H9 (cell line): ENCODE measurements around the gene IFT52. TPM values are rescaled to one million over a fixed set of nuclear protein-coding genes. Genes with fewer than 3 reads are reported as not detected.

Source experiments
- DNase-seq: peaks from one replicate; pipeline ENCODE4 v3.0.0-alpha.2; 2017
- H2AFZ ChIP-seq: one replicate; pipeline ENCODE4 v1.6.1; 2013; ENCODE audit warnings: mild to moderate bottlenecking, low read length, control low read depth, moderate library complexity
- H2AK5ac ChIP-seq: 2 replicates; pipeline ENCODE4 v1.6.1; 2013; ENCODE audit warnings: low read length, control low read depth, mixed read lengths; ENCODE audit not compliant: insufficient read length
- H2BK120ac ChIP-seq: one replicate; pipeline ENCODE4 v1.6.1; 2013; ENCODE audit warnings: low read depth, mild to moderate bottlenecking, low read length, control low read depth, inconsistent platforms; ENCODE audit not compliant: poor library complexity, severe bottlenecking
- H2BK12ac ChIP-seq: 2 replicates; pipeline ENCODE4 v1.6.1; 2013; ENCODE audit warnings: low read length, control low read depth, mixed read lengths, low read depth; ENCODE audit not compliant: insufficient read length
- H2BK15ac ChIP-seq: 2 replicates; pipeline ENCODE4 v1.6.1; 2013; ENCODE audit warnings: low read depth, low read length, control low read depth
- H2BK20ac ChIP-seq: one replicate; pipeline ENCODE4 v1.6.1; 2013; ENCODE audit warnings: low read depth, mild to moderate bottlenecking, low read length, control low read depth, inconsistent platforms; ENCODE audit not compliant: poor library complexity, severe bottlenecking
- H2BK5ac ChIP-seq: 2 replicates; pipeline ENCODE4 v1.6.1; 2013; ENCODE audit warnings: low read length, control low read depth, mixed read lengths; ENCODE audit not compliant: insufficient read length
- H3K14ac ChIP-seq: 2 replicates; pipeline ENCODE4 v1.6.1; 2013; ENCODE audit warnings: low read length, control low read depth; ENCODE audit not compliant: insufficient read depth
- H3K18ac ChIP-seq: 2 replicates; pipeline ENCODE4 v1.6.1; 2013; ENCODE audit warnings: low read depth, mild to moderate bottlenecking, mixed read lengths, low read length, control low read depth; ENCODE audit not compliant: insufficient read length
- H3K23ac ChIP-seq: 2 replicates; pipeline ENCODE4 v1.6.1; 2013; ENCODE audit warnings: low read length, control low read depth, mixed read lengths, low read depth; ENCODE audit not compliant: insufficient read length
- H3K23me2 ChIP-seq: 2 replicates; pipeline ENCODE4 v1.6.1; 2013; ENCODE audit warnings: low read depth, mild to moderate bottlenecking, mixed read lengths, low read length, control low read depth; ENCODE audit not compliant: insufficient read length, poor library complexity, severe bottlenecking
- H3K27ac ChIP-seq: 2 replicates; pipeline ENCODE4 v1.5.1; 2013; ENCODE audit warnings: low read length, control low read depth, mixed read lengths, low read depth; ENCODE audit not compliant: insufficient read length
- H3K27me3 ChIP-seq: 2 replicates; pipeline ENCODE4 v1.6.1; 2013; ENCODE audit warnings: low read length, control low read depth, inconsistent platforms; ENCODE audit not compliant: insufficient read depth
- H3K4ac ChIP-seq: 2 replicates; pipeline ENCODE4 v1.6.1; 2013; ENCODE audit warnings: low read depth, mild to moderate bottlenecking, control low read depth, inconsistent platforms, low read length, moderate library complexity
- H3K4me1 ChIP-seq: 2 replicates; pipeline ENCODE4 v1.6.1; 2013; ENCODE audit warnings: low read length, control low read depth, inconsistent platforms; ENCODE audit not compliant: insufficient read depth
- H3K4me2 ChIP-seq: 2 replicates; pipeline ENCODE4 v1.6.1; 2013; ENCODE audit warnings: low read length, control low read depth, mixed read lengths; ENCODE audit not compliant: insufficient read length, insufficient read depth
- H3K56ac ChIP-seq: 2 replicates; pipeline ENCODE4 v1.6.1; 2013; ENCODE audit warnings: low read depth, mild to moderate bottlenecking, mixed read lengths, low read length, control low read depth; ENCODE audit not compliant: insufficient read length
- H3K79me1 ChIP-seq: 2 replicates; pipeline ENCODE4 v1.6.1; 2013; ENCODE audit warnings: low read depth, mild to moderate bottlenecking, moderate library complexity, low read length, control low read depth, inconsistent platforms; ENCODE audit not compliant: insufficient read depth, poor library complexity, severe bottlenecking
- H3K79me2 ChIP-seq: 2 replicates; pipeline ENCODE4 v1.6.1; 2013; ENCODE audit warnings: low read length, control low read depth, inconsistent platforms; ENCODE audit not compliant: insufficient read depth
- H3K9ac ChIP-seq: 2 replicates; pipeline ENCODE4 v1.6.1; 2013; ENCODE audit warnings: low read length, control low read depth, mixed read lengths; ENCODE audit not compliant: insufficient read length; ENCODE audit errors: extremely low read depth
- H3K9me3 ChIP-seq: one replicate; pipeline ENCODE4 v1.6.1; 2013; ENCODE audit warnings: low read depth, low read length, inconsistent platforms; ENCODE audit not compliant: control insufficient read depth
- H3T11ph ChIP-seq: one replicate; pipeline ENCODE4 v1.6.1; 2013; ENCODE audit warnings: mild to moderate bottlenecking, low read length, control low read depth, inconsistent platforms
- H4K20me1 ChIP-seq: one replicate; pipeline ENCODE4 v1.6.1; 2013; ENCODE audit not compliant: control insufficient read depth, insufficient read length, insufficient read depth
- H4K5ac ChIP-seq: 2 replicates; pipeline ENCODE4 v1.6.1; 2013; ENCODE audit warnings: low read depth, mild to moderate bottlenecking, mixed read lengths, low read length, control low read depth; ENCODE audit not compliant: insufficient read length
- H4K8ac ChIP-seq: replicated peaks from 2 replicates; pipeline ENCODE4 v1.6.1; 2013; ENCODE audit warnings: low read length, control low read depth, mixed read lengths, low read depth; ENCODE audit not compliant: insufficient read length
- H4K91ac ChIP-seq: 2 replicates; pipeline ENCODE4 v1.6.1; 2013; ENCODE audit warnings: low read depth, mild to moderate bottlenecking, moderate library complexity, mixed read lengths, low read length, control low read depth; ENCODE audit not compliant: insufficient read length
- H3K27ac Mint-ChIP-seq, 3 experiments: 2 replicates in 2 of 3; 3 replicates in 1 of 3; pipeline ENCODE4 v1.8.0; 2020 to 2021; ENCODE audit warnings: mixed read lengths in 3 of 3, mild to moderate bottlenecking in 1 of 3, moderate library complexity in 1 of 3
- H3K27me3 Mint-ChIP-seq: 2 replicates; pipeline ENCODE4 v1.8.0; 2021; ENCODE audit warnings: low read depth, mild to moderate bottlenecking, moderate library complexity, mixed read lengths
- H3K36me3 Mint-ChIP-seq, 3 experiments: 2 replicates in 2 of 3; 3 replicates in 1 of 3; pipeline ENCODE4 v1.8.0; 2020 to 2021; ENCODE audit warnings: low read depth in 3 of 3, mixed read lengths in 3 of 3; ENCODE audit not compliant: insufficient read depth in 1 of 3
- H3K4me1 Mint-ChIP-seq, 2 experiments: 2 replicates each; pipeline ENCODE4 v1.8.0; 2020; ENCODE audit warnings: mixed read lengths in 2 of 2
- H3K4me3 Mint-ChIP-seq, 2 experiments: 2 replicates in 1 of 2; 3 replicates in 1 of 2; pipeline ENCODE4 v1.8.0; 2020 to 2021; ENCODE audit warnings: mild to moderate bottlenecking in 2 of 2, mixed read lengths in 2 of 2, moderate library complexity in 1 of 2
- H3K9me3 Mint-ChIP-seq, 2 experiments: 2 replicates in 1 of 2; 3 replicates in 1 of 2; pipeline ENCODE4 v1.8.0; 2020; ENCODE audit warnings: mild to moderate bottlenecking in 2 of 2, mixed read lengths in 2 of 2, moderate library complexity in 1 of 2
- WGBS: extraction: QIAGEN DNeasy Blood & Tissue Kit; methylation state at CpG from one replicate; pipeline ENCODE4 v1.1.7; 2013; ENCODE audit warnings: missing lambda C conversion rate, low lambda C conversion rate, mixed read lengths; ENCODE audit not compliant: insufficient read length; ENCODE audit errors: extremely low coverage; 5-methylcytosine and 5-hydroxymethylcytosine counted together
- total RNA-seq: library from RNA; stranded (reverse); gene quantifications from 2 replicates; pipeline ENCODE4 v1.2.1, GENCODE V29; 2021
- TF ChIP-seq, protein P1 (sequence below): fragments of 200-600 bp; sonication (generic); conservative IDR thresholded peaks from 3 replicates; pipeline ENCODE4 v1.8.0; 2021; ENCODE audit warnings: antibody characterized with exemption, mild to moderate bottlenecking

IFT52 gene
- total RNA-seq, 1 experiment from 2014 or later: 44.5 TPM

DNA sequence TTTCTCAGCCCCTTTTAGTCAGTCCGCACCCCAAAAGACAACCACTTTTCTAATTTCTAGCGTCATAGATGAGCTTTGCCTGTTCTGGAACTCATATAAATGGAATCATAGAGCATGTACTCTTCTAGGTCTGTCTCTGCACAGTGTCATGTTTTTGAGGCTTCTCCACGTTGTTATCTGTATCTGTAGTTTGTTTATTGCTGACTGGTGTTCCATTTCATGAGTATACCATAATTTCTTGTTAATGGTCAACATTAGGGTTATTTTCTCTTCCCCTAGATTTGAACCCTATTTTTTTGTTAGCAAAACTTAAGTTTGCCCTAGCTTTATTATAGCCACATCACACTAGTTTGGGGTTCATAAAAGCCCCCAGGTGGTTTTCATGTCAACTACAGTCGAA is 48.1 kb upstream of the IFT52 start:
- Mint-ChIP-seq H3K4me1 (no peaks in the 10 kb centered on the region), H3K4me3 (no peak overlapping the region), H3K27ac (no peak overlapping the region), H3K36me3 (peaks cover 16 to 42% (median 38%) of the 10 kb centered on the region in 3 experiments), H3K27me3 (no peaks in the 10 kb centered on the region), H3K9me3 (peaks cover 10 to 11% of the 10 kb centered on the region in 2 experiments)
- Histone ChIP-seq H4K20me1 (no peaks in the 10 kb centered on the region), H3K4me1 (no peaks in the 10 kb centered on the region), H3K79me2 (no peaks in the 10 kb centered on the region), H4K91ac (no peak overlapping the region), H3K27ac (no peak overlapping the region), H2BK20ac (no peak overlapping the region), H3K9me3 (no peaks in the 10 kb centered on the region), H3K18ac (no peak overlapping the region), H2BK15ac (no peak overlapping the region), H2AK5ac (no peak overlapping the region), H3K23me2 (no peaks in the 10 kb centered on the region), H3K4me2 (no peak overlapping the region), H3K23ac (no peak overlapping the region), H3K14ac (no peak overlapping the region), H2BK12ac (no peak overlapping the region), H2AFZ (no peak overlapping the region), H2BK120ac (no peak overlapping the region), H3T11ph (no peak overlapping the region), H4K5ac (no peak overlapping the region), H3K79me1 (no peaks in the 10 kb centered on the region), H3K9ac (no peak overlapping the region), H2BK5ac (no peak overlapping the region), H3K56ac (no peak overlapping the region), H3K4ac (no peak overlapping the region), H4K8ac (no peak overlapping the region), H3K27me3 (no peaks in the 10 kb centered on the region)
- DNase-seq: no peak
- TF ChIP-seq, protein P1, sequence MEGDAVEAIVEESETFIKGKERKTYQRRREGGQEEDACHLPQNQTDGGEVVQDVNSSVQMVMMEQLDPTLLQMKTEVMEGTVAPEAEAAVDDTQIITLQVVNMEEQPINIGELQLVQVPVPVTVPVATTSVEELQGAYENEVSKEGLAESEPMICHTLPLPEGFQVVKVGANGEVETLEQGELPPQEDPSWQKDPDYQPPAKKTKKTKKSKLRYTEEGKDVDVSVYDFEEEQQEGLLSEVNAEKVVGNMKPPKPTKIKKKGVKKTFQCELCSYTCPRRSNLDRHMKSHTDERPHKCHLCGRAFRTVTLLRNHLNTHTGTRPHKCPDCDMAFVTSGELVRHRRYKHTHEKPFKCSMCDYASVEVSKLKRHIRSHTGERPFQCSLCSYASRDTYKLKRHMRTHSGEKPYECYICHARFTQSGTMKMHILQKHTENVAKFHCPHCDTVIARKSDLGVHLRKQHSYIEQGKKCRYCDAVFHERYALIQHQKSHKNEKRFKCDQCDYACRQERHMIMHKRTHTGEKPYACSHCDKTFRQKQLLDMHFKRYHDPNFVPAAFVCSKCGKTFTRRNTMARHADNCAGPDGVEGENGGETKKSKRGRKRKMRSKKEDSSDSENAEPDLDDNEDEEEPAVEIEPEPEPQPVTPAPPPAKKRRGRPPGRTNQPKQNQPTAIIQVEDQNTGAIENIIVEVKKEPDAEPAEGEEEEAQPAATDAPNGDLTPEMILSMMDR: no peak
- WGBS: no CpG with 5 or more reads among the region's 4 CpGs
